Neural cell (in vitro differentiated cells): Measurements from ENCODE around the gene PTK6. TPM values are rescaled to one million over a fixed set of nuclear protein-coding genes. Genes with fewer than 3 reads are reported as not detected.

ENCODE experiments used
- H2AFZ ChIP-seq: fragments of 200-600, 300-800 bp; sonication (generic), shearing (Covaris generic); 2 replicates; pipeline ENCODE4 v1.6.0; 2014; ENCODE audit warnings: low read depth, mild to moderate bottlenecking, antibody characterized with exemption, low read length, moderate library complexity
- H3F3A ChIP-seq: fragments of 200-600 bp; shearing (Covaris generic); 2 replicates; pipeline ENCODE4 v1.6.1; 2016; ENCODE audit warnings: mild to moderate bottlenecking, moderate library complexity, mixed read lengths, antibody characterized with exemption, low read length; ENCODE audit not compliant: insufficient read depth, poor library complexity, severe bottlenecking
- H3K27ac ChIP-seq: fragments of 200-600, 300-800 bp; sonication (generic), shearing (Covaris generic); 2 replicates; pipeline ENCODE4 v1.5.1; 2014; ENCODE audit warnings: mild to moderate bottlenecking, low read length, moderate library complexity
- H3K27me3 ChIP-seq: fragments of 300-800, 200-600 bp; sonication (generic), shearing (Covaris generic); 2 replicates; pipeline ENCODE4 v1.6.0; 2014; ENCODE audit warnings: mild to moderate bottlenecking, low read depth, low read length, moderate library complexity; ENCODE audit not compliant: insufficient read depth
- H3K36me3 ChIP-seq: fragments of 300-800, 200-600 bp; sonication (generic), shearing (Covaris generic); 2 replicates; pipeline ENCODE4 v1.5.1; 2014; ENCODE audit warnings: mild to moderate bottlenecking, antibody characterized with exemption, low read length, moderate library complexity; ENCODE audit not compliant: insufficient read depth
- H3K4me2 ChIP-seq: fragments of 300-800, 200-600 bp; sonication (generic), shearing (Covaris generic); 2 replicates; pipeline ENCODE4 v1.6.0; 2014; ENCODE audit warnings: mild to moderate bottlenecking, low read length
- H3K4me3 ChIP-seq: fragments of 300-800, 200-600 bp; sonication (generic), shearing (Covaris generic); 2 replicates; pipeline ENCODE4 v1.5.1; 2014; ENCODE audit warnings: mild to moderate bottlenecking, low read length, moderate library complexity
- H3K79me2 ChIP-seq: fragments of 200-600 bp; shearing (Covaris generic); replicated peaks from 2 replicates; pipeline ENCODE4 v1.6.0; 2014; ENCODE audit warnings: mild to moderate bottlenecking, low read length, moderate library complexity; ENCODE audit not compliant: insufficient read depth
- H3K9ac ChIP-seq: fragments of 300-800, 200-600 bp; sonication (generic), shearing (Covaris generic); 2 replicates; pipeline ENCODE4 v1.6.1; 2016; ENCODE audit warnings: mild to moderate bottlenecking, low read length, mixed read lengths
- H3K9me2 ChIP-seq: fragments of 200-600 bp; shearing (Covaris generic); 2 replicates; pipeline ENCODE4 v1.6.1; 2016; ENCODE audit warnings: mild to moderate bottlenecking, low read length, mixed read lengths; ENCODE audit not compliant: insufficient read depth
- H3K9me3 ChIP-seq: fragments of 200-600, 300-800 bp; sonication (generic), shearing (Covaris generic); 2 replicates; pipeline ENCODE4 v1.6.1; 2016; ENCODE audit warnings: mild to moderate bottlenecking, mixed run types, low read length, moderate library complexity, mixed read lengths
- H4K20me1 ChIP-seq: fragments of 200-600 bp; shearing (Covaris generic); 2 replicates; pipeline ENCODE4 v1.6.1; 2016; ENCODE audit warnings: mild to moderate bottlenecking, mixed run types; ENCODE audit not compliant: insufficient read depth
- CTCF ChIP-seq: fragments of 450-650 bp; IDR thresholded peaks from 2 replicates; pipeline ENCODE4 v1.5.1; 2014; ENCODE audit warnings: antibody characterized with exemption, mild to moderate bottlenecking, moderate library complexity; ENCODE audit not compliant: poor library complexity, severe bottlenecking
- EP300 ChIP-seq: fragments of 450-650 bp; conservative IDR thresholded peaks from 2 replicates; pipeline ENCODE4 v1.6.1; 2014; ENCODE audit warnings: antibody characterized with exemption, mild to moderate bottlenecking, moderate library complexity; ENCODE audit not compliant: poor library complexity, severe bottlenecking
- EZH2 ChIP-seq: fragments of 200-600, 300-800 bp; shearing (Covaris generic), sonication (generic); IDR thresholded peaks from 2 replicates; pipeline ENCODE4 v1.6.1; 2014; ENCODE audit warnings: antibody characterized with exemption, low read length, borderline replicate concordance, mild to moderate bottlenecking; ENCODE audit not compliant: insufficient read depth, poor library complexity, severe bottlenecking
- MXI1 ChIP-seq: fragments of 450-650 bp; conservative IDR thresholded peaks from 2 replicates; pipeline ENCODE4 v1.6.1; 2014; ENCODE audit warnings: antibody characterized with exemption, mild to moderate bottlenecking; ENCODE audit not compliant: poor library complexity, severe bottlenecking
- POLR2AphosphoS5 ChIP-seq: IDR thresholded peaks from 2 replicates; pipeline ENCODE4 v1.6.1; 2012
- RAD21 ChIP-seq: fragments of 450-650 bp; conservative IDR thresholded peaks from 2 replicates; pipeline ENCODE4 v1.6.1; 2014; ENCODE audit warnings: antibody characterized with exemption, mild to moderate bottlenecking, moderate library complexity
- SMC3 ChIP-seq: fragments of 450-650 bp; conservative IDR thresholded peaks from 2 replicates; pipeline ENCODE4 v1.6.1; 2014; ENCODE audit warnings: antibody characterized with exemption, mild to moderate bottlenecking, moderate library complexity; ENCODE audit not compliant: poor library complexity
- TAF1 ChIP-seq: IDR thresholded peaks from 2 replicates; pipeline ENCODE4 v1.6.1; 2012; ENCODE audit warnings: low read depth
- polyA plus RNA-seq: library from polyadenylated mRNA; depleted of rRNA; stranded (reverse); fragments of >200 nt; gene quantifications from 2 replicates; pipeline ENCODE4 v1.2.3, GENCODE V29; 2014
- TF ChIP-seq, protein P1 (sequence below): IDR thresholded peaks from 2 replicates; pipeline ENCODE4 v1.6.1; 2012; ENCODE audit warnings: borderline replicate concordance

Gene PTK6
- polyA plus RNA-seq, 1 donor from 2014 or later: not detected

DNA sequence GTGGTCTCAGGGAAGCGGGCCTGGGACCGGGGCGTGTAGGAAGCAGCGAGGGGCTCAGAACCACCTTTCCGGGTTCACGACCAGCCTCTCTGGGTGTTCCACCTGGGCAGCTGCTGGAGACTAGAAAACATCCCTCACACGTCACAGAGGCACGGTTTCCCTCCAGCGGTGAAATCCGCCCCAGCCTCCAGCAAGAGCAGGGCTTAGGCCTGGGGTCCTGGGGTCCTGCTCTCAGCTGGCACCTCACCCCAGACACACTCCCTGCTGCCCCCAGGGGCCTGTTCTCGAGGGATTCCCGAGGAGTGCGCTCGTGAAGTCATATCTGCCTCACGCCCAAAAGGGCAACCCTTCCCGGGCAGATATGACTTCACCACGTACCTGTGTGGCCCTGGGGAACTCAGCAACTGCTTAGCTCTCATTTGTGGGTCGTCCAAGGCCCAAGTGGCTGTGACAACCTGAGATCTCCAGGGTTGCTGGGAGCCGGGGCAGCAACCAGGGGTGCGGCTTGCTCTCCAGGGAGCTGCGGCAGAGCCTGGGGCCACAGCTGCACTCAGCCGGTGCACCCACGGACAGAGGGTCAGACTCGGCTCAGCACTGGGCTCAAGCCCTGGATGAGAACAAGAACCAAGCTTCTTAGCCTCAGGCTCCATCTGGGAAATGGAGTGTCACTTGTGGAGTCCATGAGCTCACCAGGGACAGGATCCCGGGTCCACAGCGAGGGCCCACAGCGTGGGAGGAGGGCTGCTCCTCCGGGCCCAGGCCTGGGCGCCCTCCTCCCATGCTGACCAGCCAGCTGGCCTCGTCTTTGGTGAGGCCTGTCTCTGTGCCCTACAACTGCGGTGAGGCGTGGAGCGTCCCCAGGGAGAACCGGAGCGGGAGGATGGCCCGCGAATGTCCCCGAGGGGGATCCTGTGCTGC is 17.4 kb upstream of the PTK6 start:
- H3F3A ChIP-seq: no peaks in the 10 kb centered on the region
- H3K79me2 ChIP-seq: no peaks in the 10 kb centered on the region
- H3K4me2 ChIP-seq: no peak overlapping the region
- H3K27ac ChIP-seq: no peak overlapping the region
- H3K36me3 ChIP-seq: no peaks in the 10 kb centered on the region
- no peaks in the 10 kb centered on the region for H4K20me1 ChIP-seq
- peak overlapping the region; percentile 45 for H2AFZ ChIP-seq
- no peaks in the 10 kb centered on the region for H3K9me3 ChIP-seq
- peak overlapping the region; percentile 65 for H3K4me3 ChIP-seq
- peak overlapping the region; percentile 54 for H3K9ac ChIP-seq
- no peaks in the 10 kb centered on the region for H3K9me2 ChIP-seq
- TF ChIP-seq POLR2AphosphoS5 (no peak), CTCF (no peak), RAD21 (no peak), EP300 (no peak), SMC3 (no peak), MXI1 (no peak), TAF1 (no peak), EZH2 (no peak)
- TF ChIP-seq, protein P1, sequence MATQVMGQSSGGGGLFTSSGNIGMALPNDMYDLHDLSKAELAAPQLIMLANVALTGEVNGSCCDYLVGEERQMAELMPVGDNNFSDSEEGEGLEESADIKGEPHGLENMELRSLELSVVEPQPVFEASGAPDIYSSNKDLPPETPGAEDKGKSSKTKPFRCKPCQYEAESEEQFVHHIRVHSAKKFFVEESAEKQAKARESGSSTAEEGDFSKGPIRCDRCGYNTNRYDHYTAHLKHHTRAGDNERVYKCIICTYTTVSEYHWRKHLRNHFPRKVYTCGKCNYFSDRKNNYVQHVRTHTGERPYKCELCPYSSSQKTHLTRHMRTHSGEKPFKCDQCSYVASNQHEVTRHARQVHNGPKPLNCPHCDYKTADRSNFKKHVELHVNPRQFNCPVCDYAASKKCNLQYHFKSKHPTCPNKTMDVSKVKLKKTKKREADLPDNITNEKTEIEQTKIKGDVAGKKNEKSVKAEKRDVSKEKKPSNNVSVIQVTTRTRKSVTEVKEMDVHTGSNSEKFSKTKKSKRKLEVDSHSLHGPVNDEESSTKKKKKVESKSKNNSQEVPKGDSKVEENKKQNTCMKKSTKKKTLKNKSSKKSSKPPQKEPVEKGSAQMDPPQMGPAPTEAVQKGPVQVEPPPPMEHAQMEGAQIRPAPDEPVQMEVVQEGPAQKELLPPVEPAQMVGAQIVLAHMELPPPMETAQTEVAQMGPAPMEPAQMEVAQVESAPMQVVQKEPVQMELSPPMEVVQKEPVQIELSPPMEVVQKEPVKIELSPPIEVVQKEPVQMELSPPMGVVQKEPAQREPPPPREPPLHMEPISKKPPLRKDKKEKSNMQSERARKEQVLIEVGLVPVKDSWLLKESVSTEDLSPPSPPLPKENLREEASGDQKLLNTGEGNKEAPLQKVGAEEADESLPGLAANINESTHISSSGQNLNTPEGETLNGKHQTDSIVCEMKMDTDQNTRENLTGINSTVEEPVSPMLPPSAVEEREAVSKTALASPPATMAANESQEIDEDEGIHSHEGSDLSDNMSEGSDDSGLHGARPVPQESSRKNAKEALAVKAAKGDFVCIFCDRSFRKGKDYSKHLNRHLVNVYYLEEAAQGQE: no peak
- H3K27me3 ChIP-seq: no peaks in the 10 kb centered on the region

DNA sequence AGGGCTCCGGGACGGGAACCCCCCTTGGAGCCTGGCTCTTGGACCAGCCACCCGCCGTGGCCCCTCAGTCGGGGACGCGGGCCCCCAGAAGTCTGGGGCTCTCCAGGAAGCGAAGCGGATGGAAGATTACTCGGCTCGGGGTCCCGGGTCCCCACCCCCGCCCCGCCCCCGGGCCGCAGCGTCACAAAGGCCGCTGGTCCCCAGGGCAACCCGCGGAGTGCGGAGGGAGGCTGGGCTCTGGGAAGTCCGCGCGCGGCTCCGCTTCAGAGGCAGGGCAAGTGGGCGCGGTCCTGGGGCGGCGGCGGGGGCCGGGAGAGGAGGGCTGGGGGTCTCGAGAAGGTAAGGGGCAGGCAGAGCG is 16.7 kb upstream of the PTK6 start, which contains the start of gene FNDC11:
TSS of gene FNDC11 (plus strand) at position 227 of the 358 bp plus-strand sequence. CDS start 1,505 bp downstream, outside the sequence.
- no peaks in the 10 kb centered on the region for H3K27me3 ChIP-seq
- H3K9me2 ChIP-seq: no peaks in the 10 kb centered on the region
- H3K4me3 ChIP-seq: peak within 1 kb of the TSS; percentile 65
- no peak within 1 kb of the TSS for H3K27ac ChIP-seq
- H3K9ac ChIP-seq: peak within 1 kb of the TSS; percentile 54
- peak within 1 kb of the TSS; percentile 45 for H2AFZ ChIP-seq
- no peak for TF ChIP-seq RAD21
- no peak for TF ChIP-seq TAF1
- TF ChIP-seq, protein P1: no peak
- no peak for TF ChIP-seq CTCF
- no peak for TF ChIP-seq EZH2
- H3K4me2 ChIP-seq: no peak within 1 kb of the TSS
- no peaks in the 10 kb centered on the region for H3K36me3 ChIP-seq
- H4K20me1 ChIP-seq: no peaks in the 10 kb centered on the region
- H3K79me2 ChIP-seq: no peaks in the 10 kb centered on the region
- H3K9me3 ChIP-seq: no peaks in the 10 kb centered on the region
- no peaks in the 10 kb centered on the region for H3F3A ChIP-seq
